ENCODE data around the gene PCGF6. TPM values are rescaled to one million over a fixed set of nuclear protein-coding genes. Genes with fewer than 3 reads are reported as not detected.

The PCGF6 gene
- polyA plus RNA-seq, 1 of the 3 experiments (the other 2 are of a cell fraction) = 5.1 TPM

- Histone ChIP-seq H3K9ac (peak within 1 kb of the TSS; percentile 34; the same call in 1 of the 2 replicates), H3K36me3 (replicated peaks in 1 of 2; ENCODE audit: control insufficient read depth in 1 of 2, insufficient read depth in 2 of 2, low read length in 1 of 2) (no peaks in the 10 kb centered on the region), H3K27ac (ENCODE audit: low read depth in 2 of 2, low read length in 1 of 2) (peak within 1 kb of the TSS in 1 of 2 experiments; percentile 78; a peak in 2 of 4 replicates), H3K4me3 (ENCODE audit: low read depth in 2 of 2, low read length in 1 of 2) (peak within 1 kb of the TSS; percentile 54 to 61), H3K4me1 (ENCODE audit: control insufficient read depth in 1 of 2, insufficient read depth in 2 of 2, low read depth in 1 of 2, low read length in 1 of 2) (peaks cover 10 to 27% of the 10 kb centered on the region in 2 experiments), H2AFZ (ENCODE audit: low read depth) (peak within 1 kb of the TSS; percentile 59; the same call in 1 of the 2 replicates), H3K9me2 (peaks cover 5% of the 10 kb centered on the region; the same call in 1 of the 2 replicates), H3K4me2 (peak within 1 kb of the TSS; percentile 88), H4K20me1 (ENCODE audit: insufficient read depth) (peaks cover 22% of the 10 kb centered on the region), H3K9me3 (no peaks in the 10 kb centered on the region), H3K79me2 (ENCODE audit: insufficient read depth) (no peaks in the 10 kb centered on the region), H3F3A (replicated peaks; ENCODE audit: insufficient read depth) (peaks cover 20% of the 10 kb centered on the region), H3K27me3 (ENCODE audit: insufficient read depth) (peaks cover 6% of the 10 kb centered on the region; the same call in 1 of the 2 replicates)
- 5% methylated on average over 48 of the region's 105 CpGs for WGBS (ENCODE audit: low lambda C conversion rate)
- DNase-seq = peak; percentile 97
- CTCF ChIA-PET = interaction anchor here (1.1 to 2.3 kb wide), 7 partner anchors 10 to 360 kb away, joined by 3 to 10 read pairs (median 4); partner anchors contain the start of gene NT5C2
- POLR2A ChIA-PET = interaction anchor here (0.5 to 2.7 kb wide), 12 partner anchors 9 to 1457 kb away, joined by 3 to 19 read pairs (median 3); partner anchors contain the start of genes NT5C2 and PCGF6
- no peak for TF ChIP-seq ELF1 (IDR thresholded peaks at IDR 0.05)
- peak; percentile 74 for TF ChIP-seq CHD2 (IDR thresholded peaks at IDR 0.05; ENCODE audit: low read length, partially characterized antibody)
- TF ChIP-seq USF1 (IDR thresholded peaks at IDR 0.05; ENCODE audit: borderline replicate concordance, low read depth) = no peak
- peak; percentile 78 for TF ChIP-seq MAX (IDR thresholded peaks at IDR 0.05; ENCODE audit: low read depth)
- TF ChIP-seq USF2 (IDR thresholded peaks at IDR 0.05; ENCODE audit: borderline replicate concordance, low read depth, low read length) = no peak
- TF ChIP-seq POLR2AphosphoS5 (IDR thresholded peaks at IDR 0.05; ENCODE audit: low read depth, low read length) = peak; percentile 23; the same call in 1 of the 2 replicates
- TF ChIP-seq FOXJ3 (CRISPR knock-in tag; IDR thresholded peaks at IDR 0.05) = no peak
- no peak for TF ChIP-seq ZBTB33 (IDR thresholded peaks at IDR 0.05; ENCODE audit: borderline replicate concordance, low read depth)
- TF ChIP-seq FOSL2 (IDR thresholded peaks at IDR 0.05; ENCODE audit: borderline replicate concordance, low read depth) = no peak
- peak; percentile 51; the same call in 1 of the 2 replicates for TF ChIP-seq REST (IDR thresholded peaks at IDR 0.05; ENCODE audit: low read depth, low read length)
- no peak for TF ChIP-seq GATA2 (CRISPR knock-in tag; IDR thresholded peaks at IDR 0.05)
- TF ChIP-seq MEF2A (IDR thresholded peaks at IDR 0.05; ENCODE audit: borderline replicate concordance, low read depth) = no peak
- TF ChIP-seq TCF12 (IDR thresholded peaks at IDR 0.05) = no peak
- no peak for TF ChIP-seq GABPA (IDR thresholded peaks at IDR 0.05; ENCODE audit: low read depth)
- no peak for TF ChIP-seq TAF1 (IDR thresholded peaks at IDR 0.05; ENCODE audit: borderline replicate concordance, low read depth, low read length)
- TF ChIP-seq TEAD4 (IDR thresholded peaks at IDR 0.05; ENCODE audit: borderline replicate concordance, insufficient read depth) = no peak
- no peak for TF ChIP-seq JUND (IDR thresholded peaks at IDR 0.05)
- TF ChIP-seq EZH2phosphoT487 (IDR thresholded peaks at IDR 0.05; ENCODE audit: borderline replicate concordance, low read depth) = no peak
- no peak for TF ChIP-seq RFX5 (IDR thresholded peaks at IDR 0.05; ENCODE audit: low read length)
- TF ChIP-seq CTCF (IDR thresholded peaks at IDR 0.05) = no peak
- no peak for TF ChIP-seq PBX3 (IDR thresholded peaks at IDR 0.05)
Observed at GRCh38 chr10:103276896-103277712, 73.8 kb downstream of the PCGF6 start, which contains the start of gene INA. Gene INA, plus strand, starts transcription at chr10:103277138. Its CDS starts 74 bp downstream, at chr10:103277212.

Data from SK-N-SH (cell line).